ENCODE results near the gene PLK4. TPM values are rescaled to one million over a fixed set of nuclear protein-coding genes. Genes with fewer than 3 reads are reported as not detected.

Gene PLK4
- total RNA-seq, 6 donors from 2014 or later, result 1.3 to 5.2 (median 2.0) TPM

GRCh38 chr4:127870281-127870680 lies 10.4 kb upstream of the PLK4 start:
- H3K27ac ChIP-seq, result peak overlapping the region in 1 of 4 donors; percentile 23
- DNase-seq (no peak), ATAC-seq (ENCODE audit: low FRiP score in 2 of 2) (no peak)
- no peak overlapping the region for H3K4me3 ChIP-seq
- no peaks in the 10 kb centered on the region for H3K9me3 ChIP-seq
- H3K36me3 ChIP-seq, result no peaks in the 10 kb centered on the region
- peaks cover 7 to 13% (median 10%) of the 10 kb centered on the region in 4 donors for H3K4me1 ChIP-seq
- H3K27me3 ChIP-seq, result no peaks in the 10 kb centered on the region
- TF ChIP-seq POLR2AphosphoS5 (IDR thresholded peaks at IDR 0.05), result no peak
- TF ChIP-seq CTCF (IDR thresholded peaks at IDR 0.05), result no peak
- TF ChIP-seq POLR2A (IDR thresholded peaks at IDR 0.05), result no peak
- no peak for TF ChIP-seq EP300 (IDR thresholded peaks at IDR 0.05)

GRCh38 chr4:127870688-127871087 lies 10.0 kb upstream of the PLK4 start:
- peak; percentile 75 to 86 for ATAC-seq (ENCODE audit: low FRiP score in 2 of 2)
- 31 to 33% methylated on average over 3 of the region's 3 CpGs for WGBS, 2 donors
- H3K27ac ChIP-seq, result peak overlapping the region in 1 of 4 donors; percentile 23
- no peak for TF ChIP-seq POLR2A (IDR thresholded peaks at IDR 0.05)
- TF ChIP-seq CTCF (IDR thresholded peaks at IDR 0.05), result no peak
- TF ChIP-seq EP300 (IDR thresholded peaks at IDR 0.05), result no peak
- no peak for TF ChIP-seq POLR2AphosphoS5 (IDR thresholded peaks at IDR 0.05)
- no peaks in the 10 kb centered on the region for H3K27me3 ChIP-seq
- no peaks in the 10 kb centered on the region for H3K36me3 ChIP-seq
- peak in 1 of 2 donors; percentile 65 for DNase-seq
- no peaks in the 10 kb centered on the region for H3K9me3 ChIP-seq
- H3K4me3 ChIP-seq, result no peak overlapping the region
- H3K4me1 ChIP-seq, result peaks cover 7 to 13% (median 10%) of the 10 kb centered on the region in 4 donors

- DNase-seq (no peak), ATAC-seq (ENCODE audit: low FRiP score in 2 of 2) (no peak)
- TF ChIP-seq CTCF (IDR thresholded peaks at IDR 0.05) (no peak), EP300 (IDR thresholded peaks at IDR 0.05) (no peak), POLR2AphosphoS5 (IDR thresholded peaks at IDR 0.05) (no peak), POLR2A (IDR thresholded peaks at IDR 0.05) (no peak)
- Histone ChIP-seq H3K27ac (no peak overlapping the region), H3K4me3 (no peak overlapping the region), H3K9me3 (no peaks in the 10 kb centered on the region), H3K27me3 (no peaks in the 10 kb centered on the region), H3K4me1 (peaks cover 7 to 9% (median 8%) of the 10 kb centered on the region in 4 donors), H3K36me3 (no peaks in the 10 kb centered on the region)
Observed at GRCh38 chr4:127875791-127876190, 4.9 kb upstream of the PLK4 start.

- ATAC-seq (ENCODE audit: low FRiP score in 2 of 2), result peak in 1 of 2 donors; percentile 66
- 1% methylated on average over 7 of the region's 7 CpGs for WGBS, 2 donors
- H3K27ac ChIP-seq, result peak overlapping the region in 1 of 4 donors; percentile 85
Observed at GRCh38 chr4:127881563-127881864, 821 bp downstream of the PLK4 start.

GRCh38 chr4:127888559-127888958 lies 7.9 kb downstream of the PLK4 start:
- H3K4me1 ChIP-seq, result no peaks in the 10 kb centered on the region
- H3K4me3 ChIP-seq, result no peak overlapping the region
- ATAC-seq (ENCODE audit: low FRiP score in 2 of 2) (no peak), DNase-seq (no peak)
- no peak overlapping the region for H3K27ac ChIP-seq
- H3K9me3 ChIP-seq, result no peaks in the 10 kb centered on the region
- H3K36me3 ChIP-seq, result no peaks in the 10 kb centered on the region
- TF ChIP-seq EP300 (IDR thresholded peaks at IDR 0.05), result no peak
- TF ChIP-seq POLR2A (IDR thresholded peaks at IDR 0.05), result no peak
- TF ChIP-seq POLR2AphosphoS5 (IDR thresholded peaks at IDR 0.05), result no peak
- no peak for TF ChIP-seq CTCF (IDR thresholded peaks at IDR 0.05)
- no peaks in the 10 kb centered on the region for H3K27me3 ChIP-seq
- 97 to 100% methylated on average over 1 of the region's 1 CpG for WGBS, 2 donors

More at GRCh38 chr4:127881563-127881864, 821 bp downstream of the PLK4 start:
- Histone ChIP-seq H3K4me1 (peaks cover 8 to 13% (median 10%) of the 10 kb centered on the region in 4 donors), H3K36me3 (no peaks in the 10 kb centered on the region), H3K27me3 (no peaks in the 10 kb centered on the region), H3K9me3 (no peaks in the 10 kb centered on the region), H3K4me3 (peak overlapping the region; percentile 73 to 89 (median 81))
- DNase-seq, result no peak
- TF ChIP-seq POLR2A (IDR thresholded peaks at IDR 0.05), result no peak
